WTC11 (cell line): Measurements from ENCODE around the gene CDH22. TPM values are rescaled to one million over a fixed set of nuclear protein-coding genes. Genes with fewer than 3 reads are reported as not detected.

Source experiments
- ATAC-seq: fragments of 200-7000 bp; cut with Tn5 transposase; 2 replicates; pipeline ENCODE4 v1.10.0; 2021; ENCODE audit warnings: mild to moderate bottlenecking, moderate library complexity
- CTCF ChIA-PET: fragments of 300-600 bp; sonication (Branson Sonifier 250); formaldehyde crosslinking; loops from one replicate; lab custom pipeline; 2021; ENCODE audit warnings: antibody characterized with exemption; lab: Charles Lee
- POLR2A ChIA-PET: fragments of 350-600 bp; sonication (Branson Sonifier 250); formaldehyde crosslinking; loops from one replicate; lab custom pipeline; 2021; ENCODE audit warnings: antibody characterized with exemption; lab: Charles Lee
- DNase-seq: peaks from one replicate; pipeline ENCODE4 v3.0.0; 2021; ENCODE audit warnings: low spot score
- H3K27ac Mint-ChIP-seq: 2 replicates; pipeline ENCODE4 v1.8.0; 2021; ENCODE audit warnings: mixed read lengths
- H3K27me3 Mint-ChIP-seq: 2 replicates; pipeline ENCODE4 v1.8.0; 2021; ENCODE audit warnings: low read depth, mild to moderate bottlenecking, moderate library complexity, mixed read lengths
- H3K36me3 Mint-ChIP-seq: 2 replicates; pipeline ENCODE4 v1.8.0; 2021; ENCODE audit warnings: mixed read lengths
- H3K4me1 Mint-ChIP-seq: 2 replicates; pipeline ENCODE4 v1.8.0; 2022; ENCODE audit warnings: mixed read lengths
- H3K4me3 Mint-ChIP-seq: 2 replicates; pipeline ENCODE4 v1.8.0; 2021; ENCODE audit warnings: mild to moderate bottlenecking, moderate library complexity, mixed read lengths
- H3K9me3 Mint-ChIP-seq: 2 replicates; pipeline ENCODE4 v1.8.0; 2021; ENCODE audit warnings: mixed read lengths
- CREB1 ChIP-seq: sonication (generic); formaldehyde crosslinking; IDR thresholded peaks from 2 replicates; pipeline ENCODE4 v1.8.0; 2023; ENCODE audit warnings: mild to moderate bottlenecking, missing genetic modification reagents
- CREM ChIP-seq: sonication (generic); formaldehyde crosslinking; IDR thresholded peaks from 2 replicates; pipeline ENCODE4 v1.8.1; 2022; ENCODE audit warnings: mild to moderate bottlenecking, missing genetic modification reagents, moderate library complexity
- ELF4 ChIP-seq: sonication (generic); formaldehyde crosslinking; IDR thresholded peaks from 2 replicates; pipeline ENCODE4 v1.8.1; 2022; ENCODE audit warnings: low read depth, mild to moderate bottlenecking, moderate library complexity, missing genetic modification reagents
- ETV6 ChIP-seq: sonication (generic); formaldehyde crosslinking; IDR thresholded peaks from 2 replicates; pipeline ENCODE4 v1.8.1; 2022; ENCODE audit warnings: mild to moderate bottlenecking, missing genetic modification reagents
- HMGA2 ChIP-seq: fragments of 250-450 bp; sonication (Bioruptor Pico); IDR thresholded peaks from 2 replicates; pipeline ENCODE4 v1.4.0; 2021; ENCODE audit warnings: mild to moderate bottlenecking, moderate library complexity
- MAX ChIP-seq: sonication (generic); formaldehyde crosslinking; IDR thresholded peaks from 2 replicates; pipeline ENCODE4 v1.8.0; 2022; ENCODE audit warnings: mild to moderate bottlenecking, missing genetic modification reagents
- MXD4 ChIP-seq: fragments of 250-450 bp; sonication (Bioruptor Pico); IDR thresholded peaks from 2 replicates; pipeline ENCODE4 v1.8.0; 2021; ENCODE audit warnings: mild to moderate bottlenecking, moderate library complexity, borderline replicate concordance
- NFATC4 ChIP-seq: fragments of 250-450 bp; sonication (Bioruptor Pico); IDR thresholded peaks from 2 replicates; pipeline ENCODE4 v1.9.0; 2021; ENCODE audit warnings: mild to moderate bottlenecking
- NR1H2 ChIP-seq: sonication (generic); formaldehyde crosslinking; IDR thresholded peaks from 2 replicates; pipeline ENCODE4 v1.9.0; 2021; ENCODE audit warnings: mild to moderate bottlenecking, moderate library complexity, missing genetic modification reagents
- SMAD3 ChIP-seq: sonication (generic); formaldehyde crosslinking; IDR thresholded peaks from 2 replicates; pipeline ENCODE4 v1.8.0; 2022; ENCODE audit warnings: missing genetic modification reagents, mild to moderate bottlenecking, borderline replicate concordance
- SMAD4 ChIP-seq: sonication (generic); formaldehyde crosslinking; IDR thresholded peaks from 2 replicates; pipeline ENCODE4 v1.8.0; 2022; ENCODE audit warnings: mild to moderate bottlenecking, missing genetic modification reagents
- TEAD4 ChIP-seq: sonication (generic); formaldehyde crosslinking; IDR thresholded peaks from 2 replicates; pipeline ENCODE4 v1.8.0; 2022; ENCODE audit warnings: mild to moderate bottlenecking, missing genetic modification reagents
- TP53 ChIP-seq: sonication (generic); formaldehyde crosslinking; IDR thresholded peaks from 2 replicates; pipeline ENCODE4 v1.8.1; 2023; ENCODE audit warnings: mild to moderate bottlenecking, missing genetic modification reagents
- ZNF138 ChIP-seq: sonication (generic); formaldehyde crosslinking; conservative IDR thresholded peaks from 2 replicates; pipeline ENCODE4 v1.8.1; 2022; ENCODE audit warnings: mild to moderate bottlenecking, moderate library complexity, missing genetic modification reagents
- ZNF232 ChIP-seq: sonication (generic); formaldehyde crosslinking; IDR thresholded peaks from 2 replicates; pipeline ENCODE4 v1.8.0; 2022; ENCODE audit warnings: mild to moderate bottlenecking, missing genetic modification reagents
- ZNF423 ChIP-seq: fragments of 250-450 bp; sonication (Bioruptor Pico); IDR thresholded peaks from 2 replicates; pipeline ENCODE4 v2.1.2; 2022; ENCODE audit warnings: mild to moderate bottlenecking, moderate library complexity
- ZNF671 ChIP-seq: fragments of 250-450 bp; sonication (Bioruptor Pico); IDR thresholded peaks from 2 replicates; pipeline ENCODE4 v1.8.0; 2021; ENCODE audit warnings: mild to moderate bottlenecking
- total RNA-seq: library from RNA; stranded (reverse); gene quantifications from 3 replicates; pipeline ENCODE4 v1.2.3, GENCODE V29; 2021
- TF ChIP-seq, protein P1 (sequence below): sonication (generic); formaldehyde crosslinking; IDR thresholded peaks from 2 replicates; pipeline ENCODE4 v1.8.0; 2022; ENCODE audit warnings: missing genetic modification reagents
- TF ChIP-seq, protein P2 (sequence below): sonication (generic); formaldehyde crosslinking; IDR thresholded peaks from 2 replicates; pipeline ENCODE4 v1.8.1; 2022; ENCODE audit warnings: low read depth, mild to moderate bottlenecking, moderate library complexity, missing genetic modification reagents, borderline replicate concordance
- TF ChIP-seq, protein P3 (sequence below): sonication (generic); formaldehyde crosslinking; IDR thresholded peaks from 2 replicates; pipeline ENCODE4 v1.8.0; 2023; ENCODE audit warnings: mild to moderate bottlenecking, missing genetic modification reagents
- TF ChIP-seq, protein P4 (sequence below): sonication (generic); formaldehyde crosslinking; IDR thresholded peaks from 2 replicates; pipeline ENCODE4 v1.8.1; 2022; ENCODE audit warnings: mild to moderate bottlenecking, missing genetic modification reagents, moderate library complexity, borderline replicate concordance
- TF ChIP-seq, protein P5 (sequence below): sonication (generic); formaldehyde crosslinking; IDR thresholded peaks from 2 replicates; pipeline ENCODE4 v1.8.0; 2022; ENCODE audit warnings: mild to moderate bottlenecking, missing genetic modification reagents

Gene CDH22
- total RNA-seq, 1 experiment from 2014 or later, result 0.13 TPM

DNA sequence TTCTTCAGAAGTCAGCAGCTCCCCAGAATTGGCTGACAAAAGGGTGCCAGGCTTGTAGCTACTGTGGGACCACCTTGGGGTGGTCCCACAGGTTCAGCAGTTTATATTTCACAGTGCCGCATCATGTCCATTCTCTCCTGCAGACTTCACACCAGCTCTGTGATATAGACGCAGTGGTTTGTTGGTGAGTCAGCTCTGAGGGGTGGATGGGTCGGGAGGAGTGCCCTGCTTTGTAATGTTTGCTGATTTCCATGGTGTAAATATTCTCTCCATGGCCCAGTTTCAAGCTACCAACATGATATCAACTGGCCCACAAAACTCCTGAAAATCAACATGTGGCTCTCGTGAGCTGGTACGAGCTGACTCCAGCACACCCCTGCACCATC, 78.2 kb downstream of the CDH22 start:
- Mint-ChIP-seq H3K4me3 (no peak overlapping the region), H3K27ac (no peak overlapping the region), H3K36me3 (no peaks in the 10 kb centered on the region)
- ATAC-seq, result no peak
- POLR2A ChIA-PET, result interaction anchor here (1.4 kb wide), 1 partner anchor 15 kb away, joined by 3 read pairs; no protein-coding TSS in a partner anchor
- no peak for DNase-seq
- no peak for TF ChIP-seq ZNF671
- TF ChIP-seq ELF4, result no peak
- TF ChIP-seq SMAD3 (CRISPR knock-in tag), result no peak
- TF ChIP-seq CREB1, result no peak
- TF ChIP-seq, protein P1, sequence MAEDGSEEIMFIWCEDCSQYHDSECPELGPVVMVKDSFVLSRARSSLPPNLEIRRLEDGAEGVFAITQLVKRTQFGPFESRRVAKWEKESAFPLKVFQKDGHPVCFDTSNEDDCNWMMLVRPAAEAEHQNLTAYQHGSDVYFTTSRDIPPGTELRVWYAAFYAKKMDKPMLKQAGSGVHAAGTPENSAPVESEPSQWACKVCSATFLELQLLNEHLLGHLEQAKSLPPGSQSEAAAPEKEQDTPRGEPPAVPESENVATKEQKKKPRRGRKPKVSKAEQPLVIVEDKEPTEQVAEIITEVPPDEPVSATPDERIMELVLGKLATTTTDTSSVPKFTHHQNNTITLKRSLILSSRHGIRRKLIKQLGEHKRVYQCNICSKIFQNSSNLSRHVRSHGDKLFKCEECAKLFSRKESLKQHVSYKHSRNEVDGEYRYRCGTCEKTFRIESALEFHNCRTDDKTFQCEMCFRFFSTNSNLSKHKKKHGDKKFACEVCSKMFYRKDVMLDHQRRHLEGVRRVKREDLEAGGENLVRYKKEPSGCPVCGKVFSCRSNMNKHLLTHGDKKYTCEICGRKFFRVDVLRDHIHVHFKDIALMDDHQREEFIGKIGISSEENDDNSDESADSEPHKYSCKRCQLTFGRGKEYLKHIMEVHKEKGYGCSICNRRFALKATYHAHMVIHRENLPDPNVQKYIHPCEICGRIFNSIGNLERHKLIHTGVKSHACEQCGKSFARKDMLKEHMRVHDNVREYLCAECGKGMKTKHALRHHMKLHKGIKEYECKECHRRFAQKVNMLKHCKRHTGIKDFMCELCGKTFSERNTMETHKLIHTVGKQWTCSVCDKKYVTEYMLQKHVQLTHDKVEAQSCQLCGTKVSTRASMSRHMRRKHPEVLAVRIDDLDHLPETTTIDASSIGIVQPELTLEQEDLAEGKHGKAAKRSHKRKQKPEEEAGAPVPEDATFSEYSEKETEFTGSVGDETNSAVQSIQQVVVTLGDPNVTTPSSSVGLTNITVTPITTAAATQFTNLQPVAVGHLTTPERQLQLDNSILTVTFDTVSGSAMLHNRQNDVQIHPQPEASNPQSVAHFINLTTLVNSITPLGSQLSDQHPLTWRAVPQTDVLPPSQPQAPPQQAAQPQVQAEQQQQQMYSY (CRISPR knock-in tag), result no peak
- TF ChIP-seq, protein P2, sequence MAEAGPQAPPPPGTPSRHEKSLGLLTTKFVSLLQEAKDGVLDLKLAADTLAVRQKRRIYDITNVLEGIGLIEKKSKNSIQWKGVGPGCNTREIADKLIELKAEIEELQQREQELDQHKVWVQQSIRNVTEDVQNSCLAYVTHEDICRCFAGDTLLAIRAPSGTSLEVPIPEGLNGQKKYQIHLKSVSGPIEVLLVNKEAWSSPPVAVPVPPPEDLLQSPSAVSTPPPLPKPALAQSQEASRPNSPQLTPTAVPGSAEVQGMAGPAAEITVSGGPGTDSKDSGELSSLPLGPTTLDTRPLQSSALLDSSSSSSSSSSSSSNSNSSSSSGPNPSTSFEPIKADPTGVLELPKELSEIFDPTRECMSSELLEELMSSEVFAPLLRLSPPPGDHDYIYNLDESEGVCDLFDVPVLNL (CRISPR knock-in tag), result no peak
- TF ChIP-seq NR1H2 (CRISPR knock-in tag), result no peak
- TF ChIP-seq CREM (CRISPR knock-in tag), result no peak
- TF ChIP-seq ETV6 (CRISPR knock-in tag), result no peak
- TF ChIP-seq ZNF138 (CRISPR knock-in tag), result no peak
- no peak for TF ChIP-seq HMGA2
- TF ChIP-seq, all 79 proteins: peak for 0
- no peaks in the 10 kb centered on the region for H3K9me3 Mint-ChIP-seq
- H3K4me1 Mint-ChIP-seq, result peaks cover 9% of the 10 kb centered on the region
- peaks cover 6% of the 10 kb centered on the region for H3K27me3 Mint-ChIP-seq
- CTCF ChIA-PET, result interaction anchor here (1.0 to 1.2 kb wide), 6 partner anchors 23 to 208 kb away, joined by 3 to 7 read pairs (median 4); no protein-coding TSS in a partner anchor

DNA sequence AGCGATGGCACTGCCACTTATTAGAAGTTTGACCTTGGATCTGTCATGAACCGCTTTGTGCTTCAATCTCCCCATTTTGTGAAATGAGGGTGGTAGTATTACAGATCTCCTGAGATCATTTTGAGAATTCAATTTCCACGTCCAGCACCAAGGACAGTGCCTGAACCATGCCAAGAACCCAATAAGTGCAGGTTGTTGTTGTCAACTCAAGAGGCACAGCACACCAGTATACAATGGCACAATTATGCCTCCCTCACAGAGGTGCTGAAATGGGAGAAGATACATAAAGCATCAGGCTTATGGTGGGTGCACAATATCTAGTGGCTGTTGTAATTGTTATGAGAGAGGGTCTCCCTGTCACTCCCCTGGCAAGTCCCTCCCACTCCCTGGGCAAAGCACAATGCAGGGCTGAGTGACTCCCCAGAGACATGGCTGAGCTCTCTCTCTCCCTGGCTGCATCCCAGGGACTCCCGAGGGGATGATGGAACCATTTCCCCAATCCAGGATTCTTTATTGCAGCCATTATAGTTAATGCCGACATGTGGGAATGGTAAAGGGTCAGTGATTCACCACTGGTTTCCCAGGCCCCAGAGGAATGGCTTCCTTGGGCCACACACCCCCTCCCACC, 78.7 kb downstream of the CDH22 start:
- ChIA-PET CTCF (no interaction called here), POLR2A (no interaction called here)
- Mint-ChIP-seq H3K36me3 (no peaks in the 10 kb centered on the region), H3K4me3 (no peak overlapping the region), H3K27me3 (peaks cover 6% of the 10 kb centered on the region), H3K9me3 (no peaks in the 10 kb centered on the region), H3K27ac (no peak overlapping the region), H3K4me1 (peaks cover 11% of the 10 kb centered on the region)
- no peak for TF ChIP-seq NFATC4
- TF ChIP-seq TEAD4 (CRISPR knock-in tag), result no peak
- TF ChIP-seq SMAD4 (CRISPR knock-in tag), result peak; percentile 41; the same call in 1 of the 2 replicates
- DNase-seq (no peak), ATAC-seq (no peak)

DNA sequence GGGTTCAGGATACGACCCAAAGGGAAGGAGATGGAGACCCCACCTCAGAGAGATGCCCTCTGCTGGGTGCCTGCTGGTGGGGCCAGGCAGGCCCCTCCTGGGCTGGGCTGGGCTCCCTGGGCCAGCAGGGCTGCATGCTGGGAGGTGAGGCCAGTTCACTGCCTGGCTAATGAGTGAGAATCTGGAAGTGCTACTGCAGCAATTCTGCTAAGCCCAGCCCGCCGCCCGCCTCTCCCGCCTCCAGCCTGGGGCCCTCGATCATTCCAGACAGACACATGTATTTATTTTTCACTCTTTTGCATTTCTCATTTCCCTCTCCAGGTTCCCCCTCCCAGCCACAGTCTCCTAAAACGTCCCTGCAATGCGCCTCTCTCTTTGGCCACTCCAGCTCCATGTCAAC, 79.6 kb downstream of the CDH22 start:
- peaks cover 6% of the 10 kb centered on the region for H3K27me3 Mint-ChIP-seq
- DNase-seq (no peak), ATAC-seq (no peak)
- no peak overlapping the region for H3K27ac Mint-ChIP-seq
- ChIA-PET POLR2A (no interaction called here), CTCF (interaction anchor here (1.6 kb wide), 1 partner anchor 170 kb away, joined by 4 read pairs; no protein-coding TSS in a partner anchor)
- H3K9me3 Mint-ChIP-seq, result no peaks in the 10 kb centered on the region
- no peaks in the 10 kb centered on the region for H3K36me3 Mint-ChIP-seq
- H3K4me1 Mint-ChIP-seq, result peaks cover 20% of the 10 kb centered on the region
- H3K4me3 Mint-ChIP-seq, result no peak overlapping the region
- TF ChIP-seq, protein P3, sequence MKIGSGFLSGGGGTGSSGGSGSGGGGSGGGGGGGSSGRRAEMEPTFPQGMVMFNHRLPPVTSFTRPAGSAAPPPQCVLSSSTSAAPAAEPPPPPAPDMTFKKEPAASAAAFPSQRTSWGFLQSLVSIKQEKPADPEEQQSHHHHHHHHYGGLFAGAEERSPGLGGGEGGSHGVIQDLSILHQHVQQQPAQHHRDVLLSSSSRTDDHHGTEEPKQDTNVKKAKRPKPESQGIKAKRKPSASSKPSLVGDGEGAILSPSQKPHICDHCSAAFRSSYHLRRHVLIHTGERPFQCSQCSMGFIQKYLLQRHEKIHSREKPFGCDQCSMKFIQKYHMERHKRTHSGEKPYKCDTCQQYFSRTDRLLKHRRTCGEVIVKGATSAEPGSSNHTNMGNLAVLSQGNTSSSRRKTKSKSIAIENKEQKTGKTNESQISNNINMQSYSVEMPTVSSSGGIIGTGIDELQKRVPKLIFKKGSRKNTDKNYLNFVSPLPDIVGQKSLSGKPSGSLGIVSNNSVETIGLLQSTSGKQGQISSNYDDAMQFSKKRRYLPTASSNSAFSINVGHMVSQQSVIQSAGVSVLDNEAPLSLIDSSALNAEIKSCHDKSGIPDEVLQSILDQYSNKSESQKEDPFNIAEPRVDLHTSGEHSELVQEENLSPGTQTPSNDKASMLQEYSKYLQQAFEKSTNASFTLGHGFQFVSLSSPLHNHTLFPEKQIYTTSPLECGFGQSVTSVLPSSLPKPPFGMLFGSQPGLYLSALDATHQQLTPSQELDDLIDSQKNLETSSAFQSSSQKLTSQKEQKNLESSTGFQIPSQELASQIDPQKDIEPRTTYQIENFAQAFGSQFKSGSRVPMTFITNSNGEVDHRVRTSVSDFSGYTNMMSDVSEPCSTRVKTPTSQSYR (CRISPR knock-in tag), result no peak
- TF ChIP-seq, protein P4, sequence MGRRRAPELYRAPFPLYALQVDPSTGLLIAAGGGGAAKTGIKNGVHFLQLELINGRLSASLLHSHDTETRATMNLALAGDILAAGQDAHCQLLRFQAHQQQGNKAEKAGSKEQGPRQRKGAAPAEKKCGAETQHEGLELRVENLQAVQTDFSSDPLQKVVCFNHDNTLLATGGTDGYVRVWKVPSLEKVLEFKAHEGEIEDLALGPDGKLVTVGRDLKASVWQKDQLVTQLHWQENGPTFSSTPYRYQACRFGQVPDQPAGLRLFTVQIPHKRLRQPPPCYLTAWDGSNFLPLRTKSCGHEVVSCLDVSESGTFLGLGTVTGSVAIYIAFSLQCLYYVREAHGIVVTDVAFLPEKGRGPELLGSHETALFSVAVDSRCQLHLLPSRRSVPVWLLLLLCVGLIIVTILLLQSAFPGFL (CRISPR knock-in tag), result no peak
- TF ChIP-seq CREM (CRISPR knock-in tag), result no peak
- TF ChIP-seq ZNF232 (CRISPR knock-in tag), result no peak
- TF ChIP-seq, protein P5, sequence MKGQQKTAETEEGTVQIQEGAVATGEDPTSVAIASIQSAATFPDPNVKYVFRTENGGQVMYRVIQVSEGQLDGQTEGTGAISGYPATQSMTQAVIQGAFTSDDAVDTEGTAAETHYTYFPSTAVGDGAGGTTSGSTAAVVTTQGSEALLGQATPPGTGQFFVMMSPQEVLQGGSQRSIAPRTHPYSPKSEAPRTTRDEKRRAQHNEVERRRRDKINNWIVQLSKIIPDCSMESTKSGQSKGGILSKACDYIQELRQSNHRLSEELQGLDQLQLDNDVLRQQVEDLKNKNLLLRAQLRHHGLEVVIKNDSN (CRISPR knock-in tag), result no peak
- TF ChIP-seq ELF4, result no peak
- no peak for TF ChIP-seq HMGA2
- no peak for TF ChIP-seq MAX (CRISPR knock-in tag)
- TF ChIP-seq TP53 (CRISPR knock-in tag), result no peak
- no peak for TF ChIP-seq ZNF423 (CRISPR knock-in tag)
- TF ChIP-seq MXD4 (CRISPR knock-in tag), result no peak
